GM20000 (cell line): ENCODE measurements around the gene COX19.
"Not testable (repeated sequence)": the region's sequence is repeated elsewhere in the genome, so short reads cannot be mapped to it uniquely, and the experiment has no call there.

Source experiments
- DNase-seq: peaks from one replicate; pipeline ENCODE4 v3.0.0; 2012; ENCODE audit warnings: low spot score
- CTCF ChIP-seq: IDR thresholded peaks from 2 replicates; pipeline ENCODE4 v1.5.1; 2012; ENCODE audit warnings: mild to moderate bottlenecking, control low read depth; ENCODE audit errors: extremely low read depth, missing control alignments

Gene COX19

GRCh38 chr7:962401-963081, 12.8 kb downstream of the COX19 start:
- TF ChIP-seq CTCF, result no peak
- DNase-seq, result no peak

GRCh38 chr7:961546-962400, 13.6 kb downstream of the COX19 start:
- no peak for DNase-seq
- TF ChIP-seq CTCF, result no peak

GRCh38 chr7:960972-961371, 14.4 kb downstream of the COX19 start:
- DNase-seq, result not testable (repeated sequence)

- TF ChIP-seq CTCF, result no peak
- no peak for DNase-seq
Measured at GRCh38 chr7:960269-960871, 15.0 kb downstream of the COX19 start.

- not testable (repeated sequence) for DNase-seq
Measured at GRCh38 chr7:959740-960139, 15.6 kb downstream of the COX19 start.

GRCh38 chr7:959271-959670, 16.1 kb downstream of the COX19 start:
- DNase-seq, result no peak
- no peak for TF ChIP-seq CTCF

- no peak for DNase-seq
- TF ChIP-seq CTCF, result no peak
Measured at GRCh38 chr7:958221-959200, 16.8 kb downstream of the COX19 start.
